LNCAP (cell line): Measurements from ENCODE around the gene SPOCD1.

Experiments
- CTCF ChIP-seq: fragments of 450-650 bp; IDR thresholded peaks from 2 replicates; pipeline ENCODE4 v1.5.1; 2017; ENCODE audit warnings: mild to moderate bottlenecking

The SPOCD1 gene

GRCh38 chr1:31815752-31816500 is at the start of gene SPOCD1:
TSS of gene SPOCD1 (minus strand) at chr1:31816022. CDS start at chr1:31815333, 689 bp downstream.
- TF ChIP-seq CTCF: peak; percentile 81

GRCh38 chr1:31862071-31862470 is 46.2 kb upstream of the SPOCD1 start:
- no peak for TF ChIP-seq CTCF

- TF ChIP-seq CTCF: no peak
These were observed 45.5 kb upstream of the SPOCD1 start for GRCh38 chr1:31861346-31861745.

- TF ChIP-seq CTCF: no peak
These were observed 44.8 kb upstream of the SPOCD1 start for GRCh38 chr1:31860581-31860980.

GRCh38 chr1:31859719-31860118 is 43.9 kb upstream of the SPOCD1 start:
- no peak for TF ChIP-seq CTCF

- no peak for TF ChIP-seq CTCF
These were observed 43.2 kb upstream of the SPOCD1 start for GRCh38 chr1:31859044-31859443.

GRCh38 chr1:31857863-31858262 is 42.0 kb upstream of the SPOCD1 start:
- no peak for TF ChIP-seq CTCF

- no peak for TF ChIP-seq CTCF
These were observed 40.3 kb upstream of the SPOCD1 start for GRCh38 chr1:31856140-31856539.
